ENCODE data around the gene SMDT1. TPM values are rescaled to one million over a fixed set of nuclear protein-coding genes. Genes with fewer than 3 reads are reported as not detected.
A peak's percentile ranks its signal among the peaks of the same experiment; 100 is the strongest.

Gene SMDT1
- total and polyA plus RNA-seq, 9 of the 15 experiments (the other 6 are each of a cell fraction or from before 2014, with no cell fraction given) = 7.9 to 65.2 (median 14.3) TPM

GRCh38 chr22:42090596-42091454 lies 11.3 kb downstream of the SMDT1 start, which contains the start of gene NDUFA6 (continued):
- TF ChIP-seq HINFP (tag; conservative IDR thresholded peaks at IDR 0.05; ENCODE audit: low read depth) (0 out of 2 replicates have a peak, but pooled peaks have one; percentile 35), E2F5 (CRISPR knock-in tag; IDR thresholded peaks at IDR 0.05) (0 out of 2 replicates have a peak, but pooled peaks have one; percentile 62), TAF7 (tag; IDR thresholded peaks at IDR 0.05) (peak; percentile 92)

- ChIA-PET POLR2A (interaction anchor here (0.5 to 2.9 kb wide), 5 partner anchors 12 to 352 kb away, joined by 3 to 43 read pairs (median 6); partner anchors contain the start of genes NAGA and SMDT1), CTCF (ENCODE audit: low intra/inter-chr PET ratio) (no interaction called here)
- BruUV-seq (replicated peaks) = no TSS peak
- Histone ChIP-seq H3K79me2 (ENCODE audit: control insufficient read depth, insufficient read depth, low read length) (peaks cover 33% of the 10 kb centered on the region), H3K9ac (ENCODE audit: insufficient read depth in 1 of 2, low read depth in 2 of 2, low read length in 2 of 2) (peak overlapping the region; percentile 98 to 100), H3K9me1 (ENCODE audit: control insufficient read depth, insufficient read depth, low read length) (no peaks in the 10 kb centered on the region), H3K27ac (ENCODE audit: extremely low read depth, low read depth, low read length) (peak overlapping the region; percentile 82), H3K36me3 (ENCODE audit: control insufficient read depth, insufficient read depth, low read length) (peaks cover 19% of the 10 kb centered on the region), H3K4me3 (peak overlapping the region; percentile 96), H3K4me1 (replicated peaks in 1 of 2; ENCODE audit: control insufficient read depth in 2 of 2, insufficient read depth in 2 of 2, low read length in 2 of 2) (peaks cover 4 to 8% of the 10 kb centered on the region in 2 experiments; a peak in 3 of 5 replicates), H4K20me1 (replicated peaks; ENCODE audit: control insufficient read depth, insufficient read depth, low read length) (no peaks in the 10 kb centered on the region), H3K4me2 (ENCODE audit: insufficient read depth, low read length) (peak overlapping the region; percentile 87), H3K27me3 (ENCODE audit: control insufficient read depth in 2 of 2, insufficient read depth in 2 of 2, low read length in 2 of 2) (no peaks in the 10 kb centered on the region), H3K9me3 (replicated peaks; ENCODE audit: control insufficient read depth, insufficient read depth, low read depth, low read length) (peaks cover 8% of the 10 kb centered on the region; the same call in 1 of the 2 replicates), H2AFZ (ENCODE audit: low read depth, low read length) (peak overlapping the region; percentile 92)
- WGBS (ENCODE audit: insufficient coverage, low coverage, missing lambda C conversion rate) = 29% methylated on average over 6 of the region's 7 CpGs
- DNase-seq (ENCODE audit: extremely low read depth in 1 of 4, low spot score in 3 of 4) (peak in 1 of 4 experiments; percentile 15), FAIRE-seq (peak; percentile 61), ATAC-seq (no peak)
- in situ Hi-C loops (cut with MboI) (no loop called here), intact Hi-C loops (cut with micrococcal nuclease) (loop anchor here (2.0 kb wide), 1 partner anchor 77 kb away; no protein-coding TSS in a partner anchor)
- TF ChIP-seq RBM25 (IDR thresholded peaks at IDR 0.05; ENCODE audit: low read depth, low read length, severe bottlenecking) (peak; percentile 93), ZNF740 (CRISPR knock-in tag; IDR thresholded peaks at IDR 0.05) (no peak), ZNF740 (tag; IDR thresholded peaks at IDR 0.05) (no peak)
These were observed 11.9 kb downstream of the SMDT1 start for GRCh38 chr22:42091455-42091782.

Data from K562 (cell line).